Astrocyte (in vitro differentiated cells and primary cell): ENCODE data around the gene FGFR3. TPM values are rescaled to one million over a fixed set of nuclear protein-coding genes. Genes with fewer than 3 reads are reported as not detected.

ENCODE experiments used
- DNase-seq: peaks from one replicate; pipeline ENCODE4 v3.0.0-alpha.2; 2010; ENCODE audit warnings: low read depth
- FAIRE-seq: peaks from 2 replicates; lab custom pipeline; 2011; peaks lifted over from hg19 to GRCh38; lab: Jason Lieb, UNC
- H2AFZ ChIP-seq: 2 replicates; pipeline ENCODE4 v1.6.0; 2012; ENCODE audit warnings: low read depth, low read length, inconsistent platforms
- H3K27ac ChIP-seq: 2 replicates; pipeline ENCODE4 v1.5.1; 2011; ENCODE audit warnings: low read depth, low read length, inconsistent platforms
- H3K27me3 ChIP-seq: 2 replicates; pipeline ENCODE4 v1.6.0; 2011; ENCODE audit warnings: low read length, inconsistent platforms; ENCODE audit not compliant: insufficient read depth
- H3K36me3 ChIP-seq: 2 replicates; pipeline ENCODE4 v1.5.1; 2011; ENCODE audit warnings: low read length, inconsistent platforms; ENCODE audit not compliant: insufficient read depth
- H3K4me1 ChIP-seq: 2 replicates; pipeline ENCODE4 v1.5.1; 2011; ENCODE audit warnings: low read length, inconsistent platforms; ENCODE audit not compliant: insufficient read depth
- H3K4me2 ChIP-seq: 2 replicates; pipeline ENCODE4 v1.6.0; 2012; ENCODE audit warnings: low read length, inconsistent platforms
- H3K4me3 ChIP-seq: 2 replicates; pipeline ENCODE4 v1.5.1; 2011; ENCODE audit warnings: low read depth, mild to moderate bottlenecking, low read length, inconsistent platforms; ENCODE audit not compliant: insufficient read depth
- H3K79me2 ChIP-seq: 2 replicates; pipeline ENCODE4 v1.6.0; 2012; ENCODE audit warnings: mild to moderate bottlenecking, low read length, inconsistent platforms; ENCODE audit not compliant: insufficient read depth
- H3K9ac ChIP-seq: 2 replicates; pipeline ENCODE4 v1.6.0; 2012; ENCODE audit warnings: mild to moderate bottlenecking, low read length, inconsistent platforms
- H3K9me3 ChIP-seq: 2 replicates; pipeline ENCODE4 v1.5.1; 2012; ENCODE audit warnings: low read depth, mild to moderate bottlenecking, low read length, inconsistent platforms; ENCODE audit not compliant: insufficient read depth
- H4K20me1 ChIP-seq: 2 replicates; pipeline ENCODE4 v1.6.0; 2012; ENCODE audit warnings: low read length, inconsistent platforms; ENCODE audit not compliant: insufficient read depth
- H3K27ac Mint-ChIP-seq: one replicate; pipeline ENCODE4 v1.8.0; 2021; ENCODE audit warnings: mild to moderate bottlenecking, mixed read lengths; ENCODE audit not compliant: unreplicated experiment
- H3K27me3 Mint-ChIP-seq: one replicate; pipeline ENCODE4 v1.8.0; 2021; ENCODE audit warnings: low read depth, mixed read lengths; ENCODE audit not compliant: unreplicated experiment
- H3K36me3 Mint-ChIP-seq: one replicate; pipeline ENCODE4 v1.8.0; 2021; ENCODE audit warnings: low read depth, mixed read lengths; ENCODE audit not compliant: unreplicated experiment
- H3K4me1 Mint-ChIP-seq: one replicate; pipeline ENCODE4 v1.8.0; 2021; ENCODE audit warnings: low read depth, mixed read lengths; ENCODE audit not compliant: unreplicated experiment
- H3K4me3 Mint-ChIP-seq: one replicate; pipeline ENCODE4 v1.8.0; 2021; ENCODE audit warnings: mild to moderate bottlenecking, moderate library complexity, mixed read lengths; ENCODE audit not compliant: unreplicated experiment
- H3K9me3 Mint-ChIP-seq: one replicate; pipeline ENCODE4 v1.8.0; 2021; ENCODE audit warnings: mild to moderate bottlenecking, mixed read lengths; ENCODE audit not compliant: unreplicated experiment
- CTCF ChIP-seq: IDR thresholded peaks from 2 replicates; pipeline ENCODE4 v1.5.1; 2011; ENCODE audit warnings: low read depth, mild to moderate bottlenecking, inconsistent platforms, low read length, moderate library complexity; ENCODE audit not compliant: insufficient read depth
- EZH2 ChIP-seq: IDR thresholded peaks from 2 replicates; pipeline ENCODE4 v1.6.1; 2012; ENCODE audit warnings: mild to moderate bottlenecking, low read length, inconsistent platforms; ENCODE audit not compliant: insufficient read depth
- total RNA-seq: library from RNA; stranded (reverse); gene quantifications from 2 replicates; pipeline ENCODE4 v1.2.1, GENCODE V29; 2021

The FGFR3 gene
- total RNA-seq, 1 donor from 2014 or later = 3.9 TPM

- no peaks in the 10 kb centered on the region for H3K4me1 ChIP-seq
- FAIRE-seq (no peak), DNase-seq (no peak)
- H3K9me3 Mint-ChIP-seq = no peaks in the 10 kb centered on the region
- H4K20me1 ChIP-seq = no peaks in the 10 kb centered on the region
- H3K79me2 ChIP-seq = no peaks in the 10 kb centered on the region
- peaks cover 5% of the 10 kb centered on the region for H3K27me3 Mint-ChIP-seq
- no peaks in the 10 kb centered on the region for H3K4me1 Mint-ChIP-seq
- H3K4me2 ChIP-seq = no peak overlapping the region
- no peak overlapping the region for H3K27ac Mint-ChIP-seq
- H3K27me3 ChIP-seq = no peaks in the 10 kb centered on the region
- no peaks in the 10 kb centered on the region for H3K36me3 Mint-ChIP-seq
- no peaks in the 10 kb centered on the region for H3K36me3 ChIP-seq
- no peak overlapping the region for H3K9ac ChIP-seq
- H3K9me3 ChIP-seq = no peaks in the 10 kb centered on the region
- no peak overlapping the region for H2AFZ ChIP-seq
- H3K27ac ChIP-seq = no peak overlapping the region
- TF ChIP-seq CTCF (no peak), EZH2 (no peak)
- H3K4me3 Mint-ChIP-seq = no peak overlapping the region
- no peak overlapping the region for H3K4me3 ChIP-seq
These were observed 8.7 kb upstream of the FGFR3 start for GRCh38 chr4:1784395-1784788.

DNA sequence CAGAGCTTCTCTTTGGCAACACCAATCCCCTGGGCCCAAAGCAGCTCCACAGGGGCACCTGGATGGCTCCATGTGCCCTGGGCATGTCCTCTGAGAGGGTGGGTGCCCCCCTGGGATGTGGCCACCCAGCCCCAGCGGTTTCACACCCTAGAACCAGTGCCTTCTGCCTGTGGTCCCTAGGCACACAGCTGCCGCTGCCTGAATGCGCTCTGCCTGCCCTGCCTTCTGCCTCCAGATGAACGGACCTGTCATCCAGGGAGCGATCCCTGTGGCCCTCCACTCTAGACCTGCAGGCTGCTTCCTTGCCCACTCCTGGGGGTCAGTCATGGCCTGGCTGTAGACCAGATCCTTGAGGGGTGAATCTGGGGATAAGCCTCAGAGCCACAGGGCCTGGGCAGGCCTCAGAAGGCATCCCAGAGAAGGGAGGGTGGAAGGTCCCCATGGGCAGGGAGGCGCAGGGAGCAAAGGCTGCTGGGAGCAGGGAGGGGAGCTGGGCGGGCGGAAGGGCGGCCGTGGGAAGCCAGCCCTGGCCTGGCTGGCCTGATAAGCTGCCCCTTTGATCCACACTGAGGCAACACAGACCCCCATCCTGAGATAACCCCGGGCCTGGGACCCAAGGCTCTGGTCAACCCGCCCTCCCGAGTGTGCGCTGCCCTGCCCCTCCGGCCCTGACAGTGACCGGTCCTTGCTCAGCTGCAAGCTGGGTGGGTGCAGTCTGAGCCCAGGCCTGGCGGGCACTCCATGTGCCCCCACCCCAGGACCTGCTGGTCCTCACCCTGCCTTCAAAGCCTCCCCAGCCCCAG, 8.1 kb upstream of the FGFR3 start:
- no peak overlapping the region for H3K27ac Mint-ChIP-seq
- Histone ChIP-seq H4K20me1 (no peaks in the 10 kb centered on the region), H3K9me3 (no peaks in the 10 kb centered on the region), H3K9ac (no peak overlapping the region), H3K4me3 (no peak overlapping the region), H2AFZ (no peak overlapping the region), H3K4me1 (no peaks in the 10 kb centered on the region), H3K79me2 (no peaks in the 10 kb centered on the region), H3K36me3 (no peaks in the 10 kb centered on the region), H3K4me2 (no peak overlapping the region), H3K27ac (no peak overlapping the region), H3K27me3 (no peaks in the 10 kb centered on the region)
- no peaks in the 10 kb centered on the region for H3K4me1 Mint-ChIP-seq
- no peaks in the 10 kb centered on the region for H3K36me3 Mint-ChIP-seq
- peaks cover 5% of the 10 kb centered on the region for H3K27me3 Mint-ChIP-seq
- TF ChIP-seq CTCF = no peak
- no peak for TF ChIP-seq EZH2
- H3K4me3 Mint-ChIP-seq = no peak overlapping the region
- FAIRE-seq (no peak), DNase-seq (no peak)
- H3K9me3 Mint-ChIP-seq = no peaks in the 10 kb centered on the region

GRCh38 chr4:1785592-1785991, 7.5 kb upstream of the FGFR3 start:
- no peaks in the 10 kb centered on the region for H3K36me3 Mint-ChIP-seq
- no peaks in the 10 kb centered on the region for H3K9me3 ChIP-seq
- no peak overlapping the region for H3K4me3 ChIP-seq
- TF ChIP-seq EZH2 (no peak), CTCF (no peak)
- no peak for DNase-seq
- H3K4me1 ChIP-seq = no peaks in the 10 kb centered on the region
- H3K27me3 Mint-ChIP-seq = peaks cover 8% of the 10 kb centered on the region
- no peak overlapping the region for H3K9ac ChIP-seq
- H2AFZ ChIP-seq = no peak overlapping the region
- H3K27ac ChIP-seq = no peak overlapping the region
- FAIRE-seq = no peak
- no peak overlapping the region for H3K4me2 ChIP-seq
- no peaks in the 10 kb centered on the region for H4K20me1 ChIP-seq
- no peaks in the 10 kb centered on the region for H3K9me3 Mint-ChIP-seq
- H3K79me2 ChIP-seq = no peaks in the 10 kb centered on the region
- no peaks in the 10 kb centered on the region for H3K4me1 Mint-ChIP-seq
- H3K27me3 ChIP-seq = no peaks in the 10 kb centered on the region
- no peak overlapping the region for H3K27ac Mint-ChIP-seq
- H3K4me3 Mint-ChIP-seq = no peak overlapping the region
- H3K36me3 ChIP-seq = no peaks in the 10 kb centered on the region
